Dendritic cell treated with granulocyte-macrophage colony-stimulating factor and Interleukin-4, amounts not matched to agents 40 ng/mL and 50 ng/mL, for 4 days (primary cell): ENCODE data around the gene NTPCR.

Experiments used
- H3K27ac Mint-ChIP-seq: one replicate; pipeline ENCODE4 v1.8.0; 2022; ENCODE audit warnings: mild to moderate bottlenecking, mixed read lengths
- H3K27me3 Mint-ChIP-seq: one replicate; pipeline ENCODE4 v1.8.0; 2022; ENCODE audit warnings: mild to moderate bottlenecking, mixed read lengths
- H3K36me3 Mint-ChIP-seq: one replicate; pipeline ENCODE4 v1.8.0; 2022; ENCODE audit warnings: low read depth, mixed read lengths
- H3K4me1 Mint-ChIP-seq: one replicate; pipeline ENCODE4 v1.8.0; 2022; ENCODE audit warnings: low read depth, mixed read lengths
- H3K4me3 Mint-ChIP-seq: one replicate; pipeline ENCODE4 v1.8.0; 2022; ENCODE audit warnings: mild to moderate bottlenecking, moderate library complexity, mixed read lengths
- H3K9me3 Mint-ChIP-seq: one replicate; pipeline ENCODE4 v1.8.0; 2022; ENCODE audit warnings: mixed read lengths
- intact Hi-C: fragments of 100-400 bp; cut with micrococcal nuclease; formaldehyde crosslinking; loops from one replicate; pipeline ENCODE4 v1.15.0; 2022

Gene NTPCR

DNA sequence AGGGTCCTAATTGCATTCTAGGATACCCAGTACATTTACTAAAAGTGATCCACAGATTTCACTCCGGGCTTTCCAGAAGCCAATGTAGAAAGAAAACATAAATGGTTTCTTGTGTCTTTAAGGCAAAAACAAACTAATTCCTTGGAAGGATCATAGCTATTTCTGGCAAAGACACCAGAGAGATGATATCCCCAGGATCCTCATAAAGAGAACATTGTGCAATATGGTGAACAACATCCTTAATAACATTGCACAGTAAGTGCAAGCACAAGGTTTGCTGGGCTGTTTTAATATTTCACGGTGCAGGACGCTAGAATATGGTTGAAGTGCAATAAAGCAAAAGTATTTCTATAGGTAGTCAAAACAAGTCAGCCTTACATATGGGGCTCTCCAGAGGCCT lies 83.0 kb downstream of the NTPCR start:
- no peak overlapping the region for H3K27ac Mint-ChIP-seq
- no peaks in the 10 kb centered on the region for H3K9me3 Mint-ChIP-seq
- H3K27me3 Mint-ChIP-seq, result no peaks in the 10 kb centered on the region
- no peaks in the 10 kb centered on the region for H3K4me1 Mint-ChIP-seq
- intact Hi-C loops, result no loop called here
- no peak overlapping the region for H3K4me3 Mint-ChIP-seq
- H3K36me3 Mint-ChIP-seq, result no peaks in the 10 kb centered on the region
